ENCODE results near the gene TSPAN11.

Gene TSPAN11

GRCh38 chr12:30973830-30974229 lies 47.3 kb downstream of the TSPAN11 start:
- in situ Hi-C loops (cut with MboI; ENCODE audit: low sequenced_read_pairs, unreplicated experiment), result no loop called here
- TF ChIP-seq CTCF (IDR thresholded peaks at IDR 0.05; ENCODE audit: borderline replicate concordance, control extremely low read depth, extremely low read depth, insufficient read depth, missing control alignments), result no peak

GRCh38 chr12:30974746-30975500 lies 48.4 kb downstream of the TSPAN11 start:
- TF ChIP-seq CTCF (IDR thresholded peaks at IDR 0.05; ENCODE audit: borderline replicate concordance, control extremely low read depth, extremely low read depth, insufficient read depth, missing control alignments), result no peak
- DNase-seq (ENCODE audit: low spot score), result no peak
- in situ Hi-C loops (cut with MboI; ENCODE audit: low sequenced_read_pairs, unreplicated experiment), result no loop called here

More at GRCh38 chr12:30973830-30974229, 47.3 kb downstream of the TSPAN11 start:
- DNase-seq (ENCODE audit: low spot score), result no peak

- in situ Hi-C loops (cut with MboI; ENCODE audit: low sequenced_read_pairs, unreplicated experiment), result no loop called here
- TF ChIP-seq CTCF (IDR thresholded peaks at IDR 0.05; ENCODE audit: borderline replicate concordance, control extremely low read depth, extremely low read depth, insufficient read depth, missing control alignments), result no peak
Measured at GRCh38 chr12:30975581-30975980, 49.0 kb downstream of the TSPAN11 start.

GRCh38 chr12:30976206-30976605 lies 49.7 kb downstream of the TSPAN11 start:
- in situ Hi-C loops (cut with MboI; ENCODE audit: low sequenced_read_pairs, unreplicated experiment), result no loop called here
- DNase-seq (ENCODE audit: low spot score), result no peak
- TF ChIP-seq CTCF (IDR thresholded peaks at IDR 0.05; ENCODE audit: borderline replicate concordance, control extremely low read depth, extremely low read depth, insufficient read depth, missing control alignments), result no peak

More at GRCh38 chr12:30975581-30975980, 49.0 kb downstream of the TSPAN11 start:
- no peak for DNase-seq (ENCODE audit: low spot score)

- in situ Hi-C loops (cut with MboI; ENCODE audit: low sequenced_read_pairs, unreplicated experiment), result no loop called here
- TF ChIP-seq CTCF (IDR thresholded peaks at IDR 0.05; ENCODE audit: borderline replicate concordance, control extremely low read depth, extremely low read depth, insufficient read depth, missing control alignments), result no peak
- no peak for DNase-seq (ENCODE audit: low spot score)
Measured at GRCh38 chr12:30977124-30977523, 50.6 kb downstream of the TSPAN11 start.

- no peak for DNase-seq (ENCODE audit: low spot score)
- in situ Hi-C loops (cut with MboI; ENCODE audit: low sequenced_read_pairs, unreplicated experiment), result no loop called here
- TF ChIP-seq CTCF (IDR thresholded peaks at IDR 0.05; ENCODE audit: borderline replicate concordance, control extremely low read depth, extremely low read depth, insufficient read depth, missing control alignments), result no peak
Measured at GRCh38 chr12:30977537-30978349, 51.2 kb downstream of the TSPAN11 start.

Measured in GM13976 (cell line).